GM12878 (cell line): ENCODE results near the gene RANBP9. TPM values are rescaled to one million over a fixed set of nuclear protein-coding genes. Genes with fewer than 3 reads are reported as not detected.

Experiments
- BHLHE40 ChIP-seq, 2 experiments: fragments of 450-650 bp in 1 of 2; IDR thresholded peaks; 2 replicates each; pipeline ENCODE4 v1.6.1; 2011 to 2017; ENCODE audit warnings: low read depth in 2 of 2, borderline replicate concordance in 1 of 2, improper control_type of control experiment in 1 of 2, low read length in 1 of 2, mild to moderate bottlenecking in 1 of 2
- ESRRA ChIP-seq: IDR thresholded peaks from 2 replicates; pipeline ENCODE4 v1.6.1; 2012; ENCODE audit warnings: mild to moderate bottlenecking, low read length, improper control_type of control experiment
- HDGF ChIP-seq: fragments of 450-650 bp; IDR thresholded peaks from 2 replicates; pipeline ENCODE4 v1.6.1; 2016; ENCODE audit warnings: antibody characterized with exemption
- IKZF1 ChIP-seq: fragments of 450-650 bp; conservative IDR thresholded peaks from 2 replicates; pipeline ENCODE4 v1.6.1; 2017; ENCODE audit warnings: antibody characterized with exemption, mild to moderate bottlenecking
- IKZF2 ChIP-seq, 2 experiments: fragments of 450-650 bp; IDR thresholded peaks; 2 replicates each; pipeline ENCODE4 v1.6.1; 2017; ENCODE audit warnings: mild to moderate bottlenecking in 2 of 2, moderate library complexity in 2 of 2
- IRF4 ChIP-seq: IDR thresholded peaks from 2 replicates; pipeline ENCODE4 v1.6.1; 2011; ENCODE audit warnings: low read depth, low read length
- MXI1 ChIP-seq: fragments of 150-350 bp; IDR thresholded peaks from 2 replicates; pipeline ENCODE4 v1.6.1; 2011; ENCODE audit warnings: low read depth, mild to moderate bottlenecking, inconsistent platforms, low read length, improper control_type of control experiment
- NR2F1 ChIP-seq: fragments of 450-650 bp; conservative IDR thresholded peaks from 2 replicates; pipeline ENCODE4 v1.6.1; 2017; ENCODE audit warnings: mild to moderate bottlenecking
- PAX8 ChIP-seq: fragments of 450-650 bp; IDR thresholded peaks from 2 replicates; pipeline ENCODE4 v1.6.1; 2017; ENCODE audit warnings: mild to moderate bottlenecking, moderate library complexity
- PML ChIP-seq: IDR thresholded peaks from 2 replicates; pipeline ENCODE4 v1.6.1; 2012; ENCODE audit warnings: low read length, inconsistent platforms
- POLR2A ChIP-seq: IDR thresholded peaks from 2 replicates; pipeline ENCODE4 v1.6.1; 2011; ENCODE audit warnings: low read depth, mild to moderate bottlenecking, low read length
- POU2F2 ChIP-seq: IDR thresholded peaks from 3 replicates; pipeline ENCODE4 v1.6.1; 2011; ENCODE audit warnings: low read depth, mild to moderate bottlenecking, low read length, borderline replicate concordance
- SIX5 ChIP-seq: IDR thresholded peaks from 2 replicates; pipeline ENCODE4 v1.6.1; 2011; ENCODE audit warnings: mild to moderate bottlenecking, low read depth, low read length, moderate library complexity; ENCODE audit not compliant: severe bottlenecking
- SMAD1 ChIP-seq: fragments of 450-650 bp; IDR thresholded peaks from 2 replicates; pipeline ENCODE4 v1.6.1; 2018; ENCODE audit warnings: mild to moderate bottlenecking, low read depth; ENCODE audit not compliant: partially characterized antibody
- TCF12 ChIP-seq: IDR thresholded peaks from 2 replicates; pipeline ENCODE4 v1.6.1; 2011; ENCODE audit warnings: low read depth, mild to moderate bottlenecking, low read length
- ZNF207 ChIP-seq: fragments of 450-650 bp; IDR thresholded peaks from 2 replicates; pipeline ENCODE4 v1.6.1; 2014; ENCODE audit warnings: antibody characterized with exemption, mild to moderate bottlenecking, borderline replicate concordance
- polyA plus RNA-seq, 11 experiments: library from polyadenylated mRNA; depleted of rRNA in 4 of 11; unstranded in 6 of 11; stranded (reverse) in 5 of 11; fragments of >200 nt; fragmentation: Nextera tagmentation in 4 of 11; fragmentation: Illumina TruSeq in 1 of 11; extraction: Ambion mirVana in 4 of 11; extraction: Trizol in 1 of 11; gene quantifications; 1 replicate in 1 of 11; 2 replicates in 10 of 11; pipeline versions ENCODE4 v1.2.1 to v1.2.3, GENCODE V29; 2011 to 2016; ENCODE audit warnings: inconsistent platforms in 2 of 11, missing spikeins in 2 of 11, low read depth in 1 of 11
- total RNA-seq, 4 experiments: library from RNA; depleted of rRNA in 3 of 4; stranded (reverse); fragments of >200 nt in 3 of 4; fragmentation: Illumina TruSeq in 1 of 4; extraction: Trizol in 1 of 4; gene quantifications; 2 replicates each; pipeline versions ENCODE4 v1.2.1 to v1.2.3, GENCODE V29; 2013 to 2021
- TF ChIP-seq, protein P1 (sequence below): fragments of 450-650 bp; IDR thresholded peaks from 2 replicates; pipeline ENCODE4 v1.6.1; 2017; ENCODE audit warnings: mild to moderate bottlenecking, low read depth, inconsistent platforms; ENCODE audit not compliant: poor library complexity, severe bottlenecking
- TF ChIP-seq, protein P2 (sequence below): IDR thresholded peaks from 2 replicates; pipeline ENCODE4 v1.6.1; 2011; ENCODE audit warnings: low read depth, low read length, improper control_type of control experiment, borderline replicate concordance
- TF ChIP-seq, protein P3 (sequence below): IDR thresholded peaks from 2 replicates; pipeline ENCODE4 v1.6.1; 2012; ENCODE audit warnings: mild to moderate bottlenecking, low read depth, low read length
- TF ChIP-seq, protein P4 (sequence below): IDR thresholded peaks from 2 replicates; pipeline ENCODE4 v1.6.1; 2012; ENCODE audit warnings: low read depth, low read length, improper control_type of control experiment

The RANBP9 gene
- total and polyA plus RNA-seq, 10 of the 15 experiments (the other 5 are each of a cell fraction or from before 2014, with no cell fraction given), result 3.7 to 43.1 (median 16.2) TPM

DNA sequence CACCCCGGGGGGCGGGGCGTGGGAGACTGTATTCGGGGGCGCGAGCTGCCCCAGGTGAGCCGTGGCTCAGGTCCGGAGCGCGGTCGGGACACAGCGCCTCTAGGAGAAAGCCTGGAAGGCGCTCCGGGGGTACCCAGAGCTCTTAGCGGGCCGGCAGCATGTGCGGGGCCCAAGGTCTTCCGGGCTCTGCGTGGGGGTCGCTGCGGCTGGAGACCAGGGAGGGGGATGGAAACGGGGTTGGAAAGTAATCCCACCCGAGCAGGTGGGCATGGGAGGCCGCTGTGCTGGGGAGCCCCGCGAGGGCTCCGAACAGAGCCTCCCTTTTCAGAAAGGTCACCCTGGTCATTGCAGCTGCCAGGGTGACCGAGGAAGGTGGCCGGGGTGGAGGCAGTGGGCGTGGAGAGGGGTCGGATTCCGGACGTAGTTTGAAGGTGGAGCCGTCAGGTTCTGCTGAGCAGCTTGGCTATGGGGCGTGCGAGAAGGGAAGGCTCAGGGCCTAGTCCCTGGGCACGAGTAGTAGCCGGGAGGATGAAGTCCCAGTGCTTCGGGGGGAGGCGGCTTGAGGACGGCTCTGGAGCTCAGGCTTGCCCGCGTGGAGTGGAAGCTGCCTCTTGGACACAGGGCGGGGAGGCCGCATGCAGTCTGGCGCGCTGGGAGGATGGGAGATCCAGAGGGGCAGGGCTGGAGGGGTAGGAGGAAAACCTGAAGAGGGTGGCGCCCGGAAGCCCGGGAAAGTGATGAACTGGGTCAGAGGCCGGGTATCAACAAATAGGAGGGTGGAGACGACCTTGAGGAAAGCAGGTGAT lies 136.9 kb downstream of the RANBP9 start, which contains the start of gene SIRT5 (continued):
- TF ChIP-seq BHLHE40 (IDR thresholded peaks at IDR 0.05; ENCODE audit: borderline replicate concordance in 1 of 2, low read depth in 2 of 2, low read length in 1 of 2), result 0 out of 4 replicates have a peak, but pooled peaks have one; percentile 16 to 33
- peak; percentile 84 for TF ChIP-seq POLR2A
- TF ChIP-seq, protein P1, sequence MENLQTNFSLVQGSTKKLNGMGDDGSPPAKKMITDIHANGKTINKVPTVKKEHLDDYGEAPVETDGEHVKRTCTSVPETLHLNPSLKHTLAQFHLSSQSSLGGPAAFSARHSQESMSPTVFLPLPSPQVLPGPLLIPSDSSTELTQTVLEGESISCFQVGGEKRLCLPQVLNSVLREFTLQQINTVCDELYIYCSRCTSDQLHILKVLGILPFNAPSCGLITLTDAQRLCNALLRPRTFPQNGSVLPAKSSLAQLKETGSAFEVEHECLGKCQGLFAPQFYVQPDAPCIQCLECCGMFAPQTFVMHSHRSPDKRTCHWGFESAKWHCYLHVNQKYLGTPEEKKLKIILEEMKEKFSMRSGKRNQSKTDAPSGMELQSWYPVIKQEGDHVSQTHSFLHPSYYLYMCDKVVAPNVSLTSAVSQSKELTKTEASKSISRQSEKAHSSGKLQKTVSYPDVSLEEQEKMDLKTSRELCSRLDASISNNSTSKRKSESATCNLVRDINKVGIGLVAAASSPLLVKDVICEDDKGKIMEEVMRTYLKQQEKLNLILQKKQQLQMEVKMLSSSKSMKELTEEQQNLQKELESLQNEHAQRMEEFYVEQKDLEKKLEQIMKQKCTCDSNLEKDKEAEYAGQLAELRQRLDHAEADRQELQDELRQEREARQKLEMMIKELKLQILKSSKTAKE, result peak; percentile 62
- TF ChIP-seq POU2F2, result no peak
- 0 out of 2 replicates have a peak, but pooled peaks have one; percentile 7 for TF ChIP-seq PML
- TF ChIP-seq SIX5, result no peak
- TF ChIP-seq HDGF, result peak; percentile 70; the same call in 1 of the 2 replicates
- no peak for TF ChIP-seq SMAD1
- peak; percentile 72 for TF ChIP-seq IKZF1
- TF ChIP-seq NR2F1, result peak; percentile 93
- TF ChIP-seq, protein P2, sequence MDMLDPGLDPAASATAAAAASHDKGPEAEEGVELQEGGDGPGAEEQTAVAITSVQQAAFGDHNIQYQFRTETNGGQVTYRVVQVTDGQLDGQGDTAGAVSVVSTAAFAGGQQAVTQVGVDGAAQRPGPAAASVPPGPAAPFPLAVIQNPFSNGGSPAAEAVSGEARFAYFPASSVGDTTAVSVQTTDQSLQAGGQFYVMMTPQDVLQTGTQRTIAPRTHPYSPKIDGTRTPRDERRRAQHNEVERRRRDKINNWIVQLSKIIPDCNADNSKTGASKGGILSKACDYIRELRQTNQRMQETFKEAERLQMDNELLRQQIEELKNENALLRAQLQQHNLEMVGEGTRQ, result no peak
- TF ChIP-seq, protein P3, sequence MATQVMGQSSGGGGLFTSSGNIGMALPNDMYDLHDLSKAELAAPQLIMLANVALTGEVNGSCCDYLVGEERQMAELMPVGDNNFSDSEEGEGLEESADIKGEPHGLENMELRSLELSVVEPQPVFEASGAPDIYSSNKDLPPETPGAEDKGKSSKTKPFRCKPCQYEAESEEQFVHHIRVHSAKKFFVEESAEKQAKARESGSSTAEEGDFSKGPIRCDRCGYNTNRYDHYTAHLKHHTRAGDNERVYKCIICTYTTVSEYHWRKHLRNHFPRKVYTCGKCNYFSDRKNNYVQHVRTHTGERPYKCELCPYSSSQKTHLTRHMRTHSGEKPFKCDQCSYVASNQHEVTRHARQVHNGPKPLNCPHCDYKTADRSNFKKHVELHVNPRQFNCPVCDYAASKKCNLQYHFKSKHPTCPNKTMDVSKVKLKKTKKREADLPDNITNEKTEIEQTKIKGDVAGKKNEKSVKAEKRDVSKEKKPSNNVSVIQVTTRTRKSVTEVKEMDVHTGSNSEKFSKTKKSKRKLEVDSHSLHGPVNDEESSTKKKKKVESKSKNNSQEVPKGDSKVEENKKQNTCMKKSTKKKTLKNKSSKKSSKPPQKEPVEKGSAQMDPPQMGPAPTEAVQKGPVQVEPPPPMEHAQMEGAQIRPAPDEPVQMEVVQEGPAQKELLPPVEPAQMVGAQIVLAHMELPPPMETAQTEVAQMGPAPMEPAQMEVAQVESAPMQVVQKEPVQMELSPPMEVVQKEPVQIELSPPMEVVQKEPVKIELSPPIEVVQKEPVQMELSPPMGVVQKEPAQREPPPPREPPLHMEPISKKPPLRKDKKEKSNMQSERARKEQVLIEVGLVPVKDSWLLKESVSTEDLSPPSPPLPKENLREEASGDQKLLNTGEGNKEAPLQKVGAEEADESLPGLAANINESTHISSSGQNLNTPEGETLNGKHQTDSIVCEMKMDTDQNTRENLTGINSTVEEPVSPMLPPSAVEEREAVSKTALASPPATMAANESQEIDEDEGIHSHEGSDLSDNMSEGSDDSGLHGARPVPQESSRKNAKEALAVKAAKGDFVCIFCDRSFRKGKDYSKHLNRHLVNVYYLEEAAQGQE, result 0 out of 2 replicates have a peak, but pooled peaks have one; percentile 21
- TF ChIP-seq ZNF207, result no peak
- TF ChIP-seq IRF4, result peak; percentile 3; the same call in 1 of the 2 replicates
- TF ChIP-seq, protein P4, sequence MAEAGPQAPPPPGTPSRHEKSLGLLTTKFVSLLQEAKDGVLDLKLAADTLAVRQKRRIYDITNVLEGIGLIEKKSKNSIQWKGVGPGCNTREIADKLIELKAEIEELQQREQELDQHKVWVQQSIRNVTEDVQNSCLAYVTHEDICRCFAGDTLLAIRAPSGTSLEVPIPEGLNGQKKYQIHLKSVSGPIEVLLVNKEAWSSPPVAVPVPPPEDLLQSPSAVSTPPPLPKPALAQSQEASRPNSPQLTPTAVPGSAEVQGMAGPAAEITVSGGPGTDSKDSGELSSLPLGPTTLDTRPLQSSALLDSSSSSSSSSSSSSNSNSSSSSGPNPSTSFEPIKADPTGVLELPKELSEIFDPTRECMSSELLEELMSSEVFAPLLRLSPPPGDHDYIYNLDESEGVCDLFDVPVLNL, result no peak
- TF ChIP-seq MXI1, result peak; percentile 52
- TF ChIP-seq PAX8, result no peak
- 0 out of 2 replicates have a peak, but pooled peaks have one; percentile 21 for TF ChIP-seq TCF12
- TF ChIP-seq IKZF2 (IDR thresholded peaks at IDR 0.05), result peak; percentile 62 to 70
- TF ChIP-seq ESRRA, result peak; percentile 72; the same call in 1 of the 2 replicates
